Nephron (organoid): ENCODE measurements around the gene WFDC6.
"Not testable (repeated sequence)": the region's sequence is repeated elsewhere in the genome, so short reads cannot be mapped to it uniquely, and the experiment has no call there.

Experiments used
- H3K27ac Mint-ChIP-seq, 3 experiments: 2 replicates each; pipeline ENCODE4 v1.8.0; 2020; ENCODE audit warnings: mixed read lengths in 3 of 3, mild to moderate bottlenecking in 2 of 3, moderate library complexity in 1 of 3
- H3K27me3 Mint-ChIP-seq: 2 replicates; pipeline ENCODE4 v1.8.0; 2021; ENCODE audit warnings: low read depth, mild to moderate bottlenecking, moderate library complexity, mixed read lengths
- H3K36me3 Mint-ChIP-seq: 2 replicates; pipeline ENCODE4 v1.8.0; 2020; ENCODE audit warnings: low read depth, mixed read lengths
- H3K4me1 Mint-ChIP-seq: 2 replicates; pipeline ENCODE4 v1.8.0; 2020; ENCODE audit warnings: mixed read lengths
- H3K4me3 Mint-ChIP-seq, 3 experiments: 2 replicates each; pipeline ENCODE4 v1.8.0; 2020; ENCODE audit warnings: mild to moderate bottlenecking in 3 of 3, mixed read lengths in 3 of 3, moderate library complexity in 2 of 3
- H3K9me3 Mint-ChIP-seq: 2 replicates; pipeline ENCODE4 v1.8.0; 2020; ENCODE audit warnings: mixed read lengths
- CTCF ChIP-seq, 3 experiments: fragments of 200-600 bp; sonication (generic); IDR thresholded peaks; one replicate each; pipeline ENCODE4 v1.5.0; 2021; ENCODE audit warnings: antibody characterized with exemption in 3 of 3; ENCODE audit not compliant: unreplicated experiment in 3 of 3

Gene WFDC6

GRCh38 chr20:45539382-45539781 is at the start of gene WFDC6:
Gene WFDC6 (minus strand): TSS chr20:45539482. CDS start chr20:45539407, 75 bp downstream.
- no peaks in the 10 kb centered on the region for H3K9me3 Mint-ChIP-seq
- TF ChIP-seq CTCF (IDR thresholded peaks at IDR 0.05; ENCODE audit: unreplicated experiment in 3 of 3): no peak
- no peaks in the 10 kb centered on the region for H3K36me3 Mint-ChIP-seq
- H3K27me3 Mint-ChIP-seq: peaks cover 31% of the 10 kb centered on the region
- H3K27ac Mint-ChIP-seq: no peak within 1 kb of the TSS
- H3K4me3 Mint-ChIP-seq: no peak within 1 kb of the TSS
- H3K4me1 Mint-ChIP-seq: no peaks in the 10 kb centered on the region

GRCh38 chr20:45588800-45589199 is 49.5 kb upstream of the WFDC6 start:
- Mint-ChIP-seq H3K36me3 (no peaks in the 10 kb centered on the region), H3K27me3 (no peaks in the 10 kb centered on the region), H3K27ac (no peak overlapping the region), H3K9me3 (peaks cover 2% of the 10 kb centered on the region), H3K4me1 (no peaks in the 10 kb centered on the region), H3K4me3 (no peak overlapping the region)
- TF ChIP-seq CTCF (IDR thresholded peaks at IDR 0.05; ENCODE audit: unreplicated experiment in 3 of 3): no peak

GRCh38 chr20:45585986-45586385 is 46.7 kb upstream of the WFDC6 start:
- not testable (repeated sequence) for H3K27me3 Mint-ChIP-seq, H3K4me3 Mint-ChIP-seq, H3K4me1 Mint-ChIP-seq, H3K9me3 Mint-ChIP-seq, H3K27ac Mint-ChIP-seq, H3K36me3 Mint-ChIP-seq

GRCh38 chr20:45584294-45584693 is 45.0 kb upstream of the WFDC6 start:
- H3K9me3 Mint-ChIP-seq, H3K36me3 Mint-ChIP-seq, H3K4me3 Mint-ChIP-seq, H3K4me1 Mint-ChIP-seq, H3K27me3 Mint-ChIP-seq, H3K27ac Mint-ChIP-seq: not testable (repeated sequence)

GRCh38 chr20:45583502-45583901 is 44.2 kb upstream of the WFDC6 start:
- Mint-ChIP-seq H3K9me3 (no peaks in the 10 kb centered on the region), H3K4me3 (no peak overlapping the region), H3K36me3 (no peaks in the 10 kb centered on the region), H3K4me1 (no peaks in the 10 kb centered on the region), H3K27me3 (peaks cover 15% of the 10 kb centered on the region), H3K27ac (no peak overlapping the region)
- TF ChIP-seq CTCF (IDR thresholded peaks at IDR 0.05; ENCODE audit: unreplicated experiment in 3 of 3): no peak

GRCh38 chr20:45581702-45582101 is 42.4 kb upstream of the WFDC6 start:
- no peaks in the 10 kb centered on the region for H3K36me3 Mint-ChIP-seq
- no peak for TF ChIP-seq CTCF (IDR thresholded peaks at IDR 0.05; ENCODE audit: unreplicated experiment in 3 of 3)
- no peak overlapping the region for H3K4me3 Mint-ChIP-seq
- no peaks in the 10 kb centered on the region for H3K9me3 Mint-ChIP-seq
- no peak overlapping the region for H3K27ac Mint-ChIP-seq
- no peaks in the 10 kb centered on the region for H3K4me1 Mint-ChIP-seq
- H3K27me3 Mint-ChIP-seq: peaks cover 15% of the 10 kb centered on the region

- TF ChIP-seq CTCF (IDR thresholded peaks at IDR 0.05; ENCODE audit: unreplicated experiment in 3 of 3): no peak
- Mint-ChIP-seq H3K27ac (no peak within 1 kb of the TSS), H3K27me3 (peaks cover 15% of the 10 kb centered on the region), H3K4me3 (no peak within 1 kb of the TSS), H3K4me1 (no peaks in the 10 kb centered on the region), H3K36me3 (no peaks in the 10 kb centered on the region), H3K9me3 (no peaks in the 10 kb centered on the region)
Measured at GRCh38 chr20:45579184-45579583, 39.9 kb upstream of the WFDC6 start, which contains the start of gene WFDC8. Gene WFDC8 (minus strand): TSS chr20:45579284. CDS start chr20:45579247, 37 bp downstream.
